GM21526 (cell line): ENCODE measurements around the gene ARL9.
A peak's percentile ranks its signal among the peaks of the same experiment; 100 is the strongest.
"Not testable (repeated sequence)": the region's sequence is repeated elsewhere in the genome, so short reads cannot be mapped to it uniquely, and the experiment has no call there.

Experiments used
- ATAC-seq: cut with Tn5 transposase; IDR thresholded peaks from one replicate; pipeline ENCODE4 v1.9.1; 2021; ENCODE audit warnings: moderate library complexity; ENCODE audit not compliant: unreplicated experiment, low FRiP score

The ARL9 gene

GRCh38 chr4:56505269-56506130 lies at the start of gene ARL9:
Gene ARL9, plus strand, starts transcription at chr4:56505791. Its CDS starts 72 bp downstream, at chr4:56505863.
- no peak for ATAC-seq

DNA sequence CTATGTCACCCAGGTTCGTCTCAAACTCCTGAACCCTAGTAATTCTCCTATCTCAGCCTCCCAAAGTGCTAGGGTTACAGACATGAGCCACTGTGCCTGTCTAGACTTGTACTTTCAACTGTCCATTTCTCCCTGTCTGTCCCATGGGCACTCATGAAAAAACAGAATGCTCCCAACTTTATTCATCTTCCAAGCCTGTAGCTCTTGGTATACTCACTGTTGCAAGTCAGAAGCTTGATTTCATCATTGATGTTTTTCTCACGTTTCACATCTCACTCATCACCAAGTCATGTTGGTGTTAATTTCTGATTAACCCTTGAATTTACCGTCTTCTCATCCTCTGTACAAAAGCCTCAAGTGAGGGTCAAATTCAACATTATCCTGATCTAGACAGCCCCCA lies 45.5 kb upstream of the ARL9 start:
- ATAC-seq, result no peak

- ATAC-seq, result no peak
Measured at GRCh38 chr4:56462157-56462556, 43.4 kb upstream of the ARL9 start.

- no peak for ATAC-seq
Measured at GRCh38 chr4:56463711-56464110, 41.9 kb upstream of the ARL9 start.

- ATAC-seq, result no peak
Measured at GRCh38 chr4:56464581-56464980, 41.0 kb upstream of the ARL9 start.

DNA sequence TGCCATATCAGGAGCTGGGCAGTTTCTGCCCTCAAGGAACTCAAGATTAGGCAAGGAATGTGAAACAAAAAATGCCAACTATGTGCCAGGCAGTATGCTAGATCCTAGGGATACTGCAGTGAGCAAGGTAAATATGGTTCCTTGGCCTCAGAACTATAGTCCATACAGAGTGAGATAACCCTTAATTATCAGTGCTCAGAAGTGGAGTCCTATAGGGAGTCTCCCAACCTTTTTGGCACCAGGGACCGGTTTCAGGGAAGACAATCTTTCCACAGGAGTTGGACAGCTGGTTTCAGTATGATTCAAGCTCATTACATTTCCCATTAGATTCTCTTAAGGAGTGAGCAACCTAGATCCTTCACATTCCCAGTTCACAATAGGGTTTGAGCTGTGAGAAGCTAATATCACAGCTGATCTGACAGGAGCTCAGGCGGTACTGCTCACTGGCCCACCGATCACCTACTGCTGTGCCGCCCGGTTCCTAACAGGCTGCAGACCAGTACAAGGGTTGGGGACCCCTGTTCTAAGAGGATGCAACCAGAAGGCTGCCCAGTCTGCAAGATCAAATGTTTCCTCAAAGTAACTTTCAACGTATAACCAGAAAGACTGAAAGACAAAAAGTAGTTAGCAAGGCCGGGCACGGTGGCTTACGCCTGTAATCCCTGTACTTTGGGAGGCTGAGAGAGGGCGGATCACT lies 39.8 kb upstream of the ARL9 start:
- no peak for ATAC-seq

GRCh38 chr4:56466296-56466761 lies 39.3 kb upstream of the ARL9 start:
- ATAC-seq, result not testable (repeated sequence)

GRCh38 chr4:56466910-56467283 lies 38.7 kb upstream of the ARL9 start:
- no peak for ATAC-seq

GRCh38 chr4:56467284-56468096 lies 38.1 kb upstream of the ARL9 start, which contains the start of gene SRP72:
Gene SRP72, plus strand, starts transcription at chr4:56467617. Its CDS starts 19 bp downstream, at chr4:56467636.
- ATAC-seq, result peak; percentile 91

- ATAC-seq, result peak; percentile 53
Measured at GRCh38 chr4:56468097-56468422, 37.5 kb upstream of the ARL9 start.

DNA sequence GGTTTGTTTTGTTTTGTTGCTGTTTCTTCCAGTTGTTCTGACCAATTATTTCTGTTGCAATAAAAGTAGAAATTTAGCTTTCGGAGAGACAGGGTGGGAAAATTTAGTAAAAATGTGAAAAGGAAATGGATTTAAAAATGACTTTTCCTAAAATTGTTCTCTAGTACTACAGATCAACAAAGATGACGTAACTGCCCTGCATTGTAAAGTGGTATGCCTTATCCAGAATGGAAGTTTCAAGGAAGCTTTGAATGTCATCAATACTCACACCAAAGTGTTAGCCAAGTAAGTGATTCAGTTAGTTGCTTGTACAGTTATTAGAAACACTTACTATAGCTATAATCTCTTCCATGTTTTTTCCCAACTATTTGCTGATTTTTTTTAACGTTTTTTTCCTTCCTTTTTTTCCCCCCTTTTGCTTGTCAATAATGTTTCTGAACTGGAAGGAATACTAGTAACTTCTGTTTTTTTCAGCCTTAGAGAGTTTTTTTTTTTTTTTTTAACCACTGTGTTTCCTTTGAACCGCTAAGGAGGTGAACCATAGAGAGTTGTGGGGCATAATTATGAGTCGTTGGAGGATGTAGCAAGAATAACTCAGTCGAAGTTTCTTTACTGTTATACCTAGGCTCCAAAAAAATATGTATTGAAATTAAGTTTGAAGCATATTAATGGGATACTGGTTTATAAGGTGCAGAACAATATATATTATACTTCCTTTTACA lies 35.9 kb upstream of the ARL9 start:
- ATAC-seq, result no peak

- peak; percentile 65 for ATAC-seq
Measured at GRCh38 chr4:56475917-56476316, 29.7 kb upstream of the ARL9 start.

DNA sequence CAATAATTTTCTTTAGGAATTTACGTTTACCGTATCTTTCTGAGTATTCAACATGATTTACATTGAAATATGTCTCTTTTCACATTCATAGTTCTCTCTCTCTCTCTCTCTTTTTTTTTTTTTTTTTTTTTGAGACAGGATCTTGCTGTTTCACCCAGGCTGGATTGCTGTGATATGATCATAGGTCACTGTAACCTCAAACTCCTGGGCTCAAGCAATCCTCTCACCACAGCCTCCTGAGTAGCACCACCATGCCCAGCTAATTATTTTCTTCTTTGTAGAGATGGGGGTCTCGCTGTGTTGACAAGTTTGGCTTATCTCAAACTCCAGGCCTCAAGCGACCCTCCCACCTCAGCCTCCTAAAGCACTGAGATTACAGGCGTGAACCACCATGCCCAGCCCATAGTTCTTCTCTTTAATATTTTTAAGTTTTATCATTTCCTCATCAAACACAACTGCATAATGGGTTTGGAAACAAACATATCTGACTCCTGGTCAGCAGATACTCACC lies 28.3 kb upstream of the ARL9 start:
- no peak for ATAC-seq

- ATAC-seq, result no peak
Measured at GRCh38 chr4:56480691-56481090, 24.9 kb upstream of the ARL9 start.

- ATAC-seq, result no peak
Measured at GRCh38 chr4:56496241-56496640, 9.3 kb upstream of the ARL9 start.

DNA sequence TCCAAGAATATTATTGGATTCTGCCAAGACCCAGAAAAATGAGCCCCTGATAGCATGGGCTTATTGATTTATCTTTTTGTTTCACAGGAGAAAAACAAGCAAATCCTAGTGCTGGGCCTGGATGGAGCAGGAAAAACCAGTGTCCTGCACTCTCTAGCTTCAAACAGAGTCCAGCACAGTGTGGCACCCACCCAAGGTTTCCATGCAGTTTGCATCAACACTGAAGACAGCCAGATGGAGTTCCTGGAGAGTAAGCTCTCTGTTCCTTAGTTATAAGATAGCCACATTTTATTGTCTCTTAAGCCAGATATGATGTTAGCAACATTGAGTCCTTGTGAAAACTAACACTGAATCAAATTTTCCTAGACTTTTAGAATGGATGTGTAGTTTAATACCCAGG lies 5.5 kb downstream of the ARL9 start:
- ATAC-seq, result no peak

- no peak for ATAC-seq
Measured at GRCh38 chr4:56512166-56512565, 6.6 kb downstream of the ARL9 start.

GRCh38 chr4:56513517-56513916 lies 7.9 kb downstream of the ARL9 start:
- no peak for ATAC-seq

- peak; percentile 92 for ATAC-seq
Measured at GRCh38 chr4:56530269-56531148, 24.9 kb downstream of the ARL9 start.
